Prostate gland (tissue), 2 donors: ENCODE data around the gene CHN1. TPM values are rescaled to one million over a fixed set of nuclear protein-coding genes. Genes with fewer than 3 reads are reported as not detected.

Experiments
- DNase-seq: peaks from one replicate; pipeline ENCODE4 v3.0.0-alpha.2; 2019; ENCODE audit warnings: low spot score
- H3K27ac ChIP-seq, 2 donors: fragments of 200-600 bp; sonication (generic); 2 replicates each; pipeline ENCODE4 v1.5.1; 2017 to 2019
- H3K27me3 ChIP-seq: fragments of 200-600 bp; sonication (generic); replicated peaks from 2 replicates; pipeline ENCODE4 v1.5.1; 2019; ENCODE audit not compliant: insufficient read depth
- H3K36me3 ChIP-seq, 2 donors: fragments of 200-600 bp; sonication (generic); 1 replicate in 1 of 2; 2 replicates in 1 of 2; pipeline versions ENCODE4 v1.5.1 to v1.8.1; 2017 to 2019
- H3K4me1 ChIP-seq: fragments of 200-600 bp; sonication (generic); replicated peaks from 2 replicates; pipeline ENCODE4 v1.5.1; 2019
- H3K4me3 ChIP-seq, 2 donors: fragments of 200-600 bp; sonication (generic); 2 replicates each; pipeline ENCODE4 v1.5.1; 2017 to 2019
- H3K9me3 ChIP-seq: fragments of 200-600 bp; sonication (generic); 2 replicates; pipeline ENCODE4 v1.5.1; 2017
- POLR2A ChIP-seq: fragments of 450-650 bp; IDR thresholded peaks from one replicate; pipeline ENCODE4 v1.6.1; 2016; ENCODE audit warnings: antibody characterized with exemption, mild to moderate bottlenecking
- POLR2AphosphoS5 ChIP-seq: sonication (generic); formaldehyde crosslinking; IDR thresholded peaks from one replicate; pipeline ENCODE4 v1.6.1; 2017; ENCODE audit warnings: antibody characterized with exemption
- WGBS: methylation state at CpG from one replicate; pipeline ENCODE4 v1.1.5; 2018; 5-methylcytosine and 5-hydroxymethylcytosine counted together
- intact Hi-C: fragments of 100-400 bp; cut with DNase I; formaldehyde crosslinking; loops from one replicate; pipeline ENCODE4 v1.14.2; 2022
- total RNA-seq, 2 donors: library from RNA; depleted of rRNA; stranded (reverse); fragments of >200 nt; gene quantifications; one replicate each; pipeline ENCODE4 v1.1.0, GENCODE V29; 2016
- TF ChIP-seq, protein P1 (sequence below), 4 experiments: fragments of 200-600 bp in 2 of 4; fragments of 450-650 bp in 2 of 4; sonication (generic) in 2 of 4; IDR thresholded peaks; 1 replicate in 3 of 4; 2 replicates in 1 of 4; pipeline ENCODE4 v1.5.1; 2016 to 2019; ENCODE audit warnings: antibody characterized with exemption in 4 of 4, mild to moderate bottlenecking in 2 of 4, moderate library complexity in 2 of 4

The CHN1 gene
- total RNA-seq, 2 donors from 2014 or later = 7.8 to 20.1 TPM

DNA sequence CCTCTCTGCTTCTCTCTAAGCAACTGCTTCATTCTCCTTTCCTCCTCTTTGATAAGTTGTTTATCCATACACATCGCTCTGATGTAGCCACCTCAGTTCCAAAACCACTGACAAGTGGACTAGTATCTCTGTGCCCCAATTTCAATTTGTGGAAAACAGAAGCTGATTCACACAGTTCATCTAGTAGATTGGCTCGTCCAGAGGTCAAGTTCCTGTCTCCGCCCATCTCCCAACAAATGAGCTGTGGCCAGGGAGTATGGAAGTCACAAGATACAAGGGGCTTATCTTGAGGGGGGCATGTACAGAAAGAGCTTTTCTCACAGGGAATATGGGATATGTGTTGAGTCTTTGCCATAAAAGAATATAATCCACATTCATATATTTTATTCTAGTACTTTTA is 17.7 kb upstream of the CHN1 start:
- H3K9me3 ChIP-seq = no peaks in the 10 kb centered on the region
- intact Hi-C loops = no loop called here
- no peak for DNase-seq
- no peaks in the 10 kb centered on the region for H3K36me3 ChIP-seq
- no peaks in the 10 kb centered on the region for H3K27me3 ChIP-seq
- H3K4me3 ChIP-seq = no peak overlapping the region
- 78% methylated on average over 3 of the region's 3 CpGs for WGBS
- H3K4me1 ChIP-seq = no peaks in the 10 kb centered on the region
- no peak overlapping the region for H3K27ac ChIP-seq
- TF ChIP-seq POLR2AphosphoS5 (no peak), POLR2A (no peak)
- TF ChIP-seq, protein P1, sequence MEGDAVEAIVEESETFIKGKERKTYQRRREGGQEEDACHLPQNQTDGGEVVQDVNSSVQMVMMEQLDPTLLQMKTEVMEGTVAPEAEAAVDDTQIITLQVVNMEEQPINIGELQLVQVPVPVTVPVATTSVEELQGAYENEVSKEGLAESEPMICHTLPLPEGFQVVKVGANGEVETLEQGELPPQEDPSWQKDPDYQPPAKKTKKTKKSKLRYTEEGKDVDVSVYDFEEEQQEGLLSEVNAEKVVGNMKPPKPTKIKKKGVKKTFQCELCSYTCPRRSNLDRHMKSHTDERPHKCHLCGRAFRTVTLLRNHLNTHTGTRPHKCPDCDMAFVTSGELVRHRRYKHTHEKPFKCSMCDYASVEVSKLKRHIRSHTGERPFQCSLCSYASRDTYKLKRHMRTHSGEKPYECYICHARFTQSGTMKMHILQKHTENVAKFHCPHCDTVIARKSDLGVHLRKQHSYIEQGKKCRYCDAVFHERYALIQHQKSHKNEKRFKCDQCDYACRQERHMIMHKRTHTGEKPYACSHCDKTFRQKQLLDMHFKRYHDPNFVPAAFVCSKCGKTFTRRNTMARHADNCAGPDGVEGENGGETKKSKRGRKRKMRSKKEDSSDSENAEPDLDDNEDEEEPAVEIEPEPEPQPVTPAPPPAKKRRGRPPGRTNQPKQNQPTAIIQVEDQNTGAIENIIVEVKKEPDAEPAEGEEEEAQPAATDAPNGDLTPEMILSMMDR (IDR thresholded peaks at IDR 0.05) = no peak

DNA sequence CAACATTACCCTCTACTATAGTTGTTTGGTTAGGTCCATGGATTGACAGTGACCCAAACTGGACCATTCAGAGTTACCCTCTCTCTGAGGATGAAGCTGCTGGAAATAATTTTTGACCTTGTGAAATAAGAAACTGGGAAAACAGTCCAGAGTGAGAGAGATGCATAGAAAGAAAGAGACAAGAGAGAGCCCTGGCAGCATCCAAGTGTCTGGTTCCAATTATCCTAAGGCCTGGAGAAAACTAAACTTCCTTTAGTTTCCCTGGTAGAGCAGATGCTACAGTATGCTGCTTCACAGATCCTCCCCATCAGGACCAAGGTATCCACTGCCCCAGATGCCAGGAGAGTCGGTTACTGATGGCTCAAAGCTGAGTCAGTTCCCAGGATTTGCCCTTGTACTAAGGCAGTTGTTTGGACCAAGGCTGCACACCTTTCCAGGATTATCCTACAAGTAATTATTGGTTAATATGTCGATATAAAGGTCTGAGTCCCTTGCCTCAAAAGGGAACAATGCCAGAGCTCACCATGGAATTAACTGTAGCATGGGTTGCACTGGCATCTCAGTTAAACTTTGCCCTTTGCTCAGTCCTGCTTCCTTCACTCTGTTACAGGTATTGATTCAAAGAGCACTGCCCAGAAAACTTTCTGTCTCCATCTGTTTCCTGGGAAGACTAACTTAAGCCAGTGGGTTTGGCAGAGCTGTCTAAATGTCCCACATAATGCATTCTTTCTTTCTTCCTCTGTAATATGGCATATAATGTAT is 14.6 kb upstream of the CHN1 start:
- Histone ChIP-seq H3K4me1 (no peaks in the 10 kb centered on the region), H3K36me3 (no peaks in the 10 kb centered on the region), H3K9me3 (no peaks in the 10 kb centered on the region), H3K27ac (no peak overlapping the region), H3K4me3 (no peak overlapping the region), H3K27me3 (no peaks in the 10 kb centered on the region)
- WGBS = 77% methylated on average over 2 of the region's 2 CpGs
- TF ChIP-seq POLR2A = no peak
- no peak for TF ChIP-seq POLR2AphosphoS5
- TF ChIP-seq, protein P1 (IDR thresholded peaks at IDR 0.05) = no peak
- intact Hi-C loops = no loop called here
- no peak for DNase-seq

DNA sequence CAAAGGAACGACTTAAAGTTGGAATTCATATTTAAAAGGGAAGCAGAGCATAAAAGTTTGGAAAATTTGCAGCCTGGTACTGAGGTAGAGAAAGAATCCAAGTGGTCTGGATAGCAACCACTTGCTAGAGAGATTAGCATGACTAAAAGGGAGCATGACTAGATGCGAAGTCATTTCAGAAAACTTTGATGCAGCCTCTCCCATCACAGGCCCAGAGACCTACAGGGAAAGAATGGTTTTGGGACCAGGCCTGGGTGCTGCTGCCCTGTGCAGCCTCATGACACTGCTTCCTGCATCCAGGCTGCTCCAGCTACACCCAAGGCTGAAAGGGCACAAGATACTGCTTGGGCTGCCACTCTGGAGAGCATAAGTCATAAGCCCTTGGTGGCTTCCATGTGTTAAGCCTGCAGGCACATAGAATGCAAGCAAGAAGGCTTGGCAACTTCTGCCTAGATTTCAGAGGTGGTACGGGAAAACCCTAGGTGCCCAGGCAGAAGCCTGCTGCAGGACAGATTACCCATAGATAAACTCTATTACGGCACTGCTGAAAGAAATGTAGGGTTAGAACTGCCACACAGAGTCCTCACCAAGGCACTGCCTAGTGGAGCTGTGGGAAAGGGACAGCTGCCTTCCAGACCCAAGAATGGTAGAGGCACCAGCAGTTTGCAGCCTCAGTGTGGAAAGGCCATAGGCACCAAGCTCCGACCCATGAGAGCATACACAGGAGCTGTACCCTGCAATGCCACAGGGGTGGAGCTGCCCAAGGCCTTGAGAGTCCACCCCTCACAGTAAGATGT is 12.6 kb upstream of the CHN1 start:
- H3K36me3 ChIP-seq = no peaks in the 10 kb centered on the region
- WGBS = 95% methylated on average over 5 of the region's 5 CpGs
- H3K27me3 ChIP-seq = no peaks in the 10 kb centered on the region
- intact Hi-C loops = no loop called here
- TF ChIP-seq POLR2AphosphoS5 (no peak), POLR2A (no peak)
- TF ChIP-seq, protein P1 (IDR thresholded peaks at IDR 0.05) = no peak
- no peak for DNase-seq
- H3K4me1 ChIP-seq = no peaks in the 10 kb centered on the region
- H3K4me3 ChIP-seq = no peak overlapping the region
- no peak overlapping the region for H3K27ac ChIP-seq
- H3K9me3 ChIP-seq = no peaks in the 10 kb centered on the region

DNA sequence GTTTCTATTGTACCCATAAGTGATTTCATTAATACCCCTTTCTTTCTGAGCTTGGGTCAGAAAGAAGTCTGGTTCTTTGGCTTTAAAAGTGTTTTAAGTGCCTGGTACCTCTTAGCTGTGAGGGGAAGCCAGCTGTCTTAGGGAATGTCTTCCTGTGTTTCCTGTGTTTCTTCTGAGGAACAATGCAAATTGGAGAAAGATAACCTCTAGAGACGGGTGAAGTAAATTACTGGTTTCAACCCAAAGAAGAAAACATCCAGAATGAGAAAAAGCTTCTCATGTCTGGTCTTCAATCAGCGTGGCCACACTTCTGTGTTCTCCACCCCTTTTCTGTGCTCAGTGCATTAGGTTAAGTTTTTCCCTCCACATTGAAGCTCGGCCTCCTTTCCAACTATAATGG is 10.2 kb upstream of the CHN1 start:
- Histone ChIP-seq H3K27me3 (no peaks in the 10 kb centered on the region), H3K4me1 (no peaks in the 10 kb centered on the region), H3K4me3 (no peak overlapping the region), H3K36me3 (no peaks in the 10 kb centered on the region), H3K27ac (no peak overlapping the region), H3K9me3 (no peaks in the 10 kb centered on the region)
- intact Hi-C loops = no loop called here
- DNase-seq = no peak
- TF ChIP-seq POLR2A = no peak
- TF ChIP-seq, protein P1 (IDR thresholded peaks at IDR 0.05) = no peak
- no peak for TF ChIP-seq POLR2AphosphoS5
- 86% methylated on average over 3 of the region's 3 CpGs for WGBS
